HEK293 (cell line): ENCODE results near the gene SPTA1.

Source experiments
- CTCF ChIA-PET: fragments of 350-600 bp; formaldehyde crosslinking; extraction: SDS; loops from one replicate; lab custom pipeline; 2021; ENCODE audit warnings: antibody characterized with exemption; lab: Yijun Ruan, JAX
- POLR2A ChIA-PET: fragments of 300-600 bp; formaldehyde crosslinking; extraction: SDS; loops from one replicate; lab custom pipeline; 2020; ENCODE audit warnings: antibody characterized with exemption, inconsistent platforms; lab: Yijun Ruan, JAX
- H3K27ac ChIP-seq: fragments of 200-500 bp; sonication (Bioruptor generic); 2 replicates; pipeline ENCODE4 v1.5.1; 2014; ENCODE audit warnings: low read depth, low read length, control low read depth, inconsistent platforms; ENCODE audit errors: extremely low read depth
- H3K36me3 ChIP-seq, 2 experiments: fragments of 200-500 bp in 1 of 2; sonication (Bioruptor generic) in 1 of 2; 1 replicate in 1 of 2; 2 replicates in 1 of 2; pipeline ENCODE4 v1.5.1; 2014 to 2017; ENCODE audit warnings: inconsistent platforms in 2 of 2, low read length in 2 of 2; ENCODE audit not compliant: control insufficient read depth in 2 of 2, insufficient read depth in 1 of 2
- H3K4me1 ChIP-seq: fragments of 200-500 bp; sonication (Bioruptor generic); 2 replicates; pipeline ENCODE4 v1.5.1; 2014; ENCODE audit warnings: mild to moderate bottlenecking, low read length, inconsistent platforms; ENCODE audit not compliant: control insufficient read depth, insufficient read depth
- H3K4me3 ChIP-seq: 2 replicates; pipeline ENCODE4 v1.5.1; 2011; ENCODE audit warnings: low read depth, mild to moderate bottlenecking, control low read depth, low read length, moderate library complexity
- H3K9me3 ChIP-seq: fragments of 200-500 bp; sonication (Bioruptor generic); 2 replicates; pipeline ENCODE4 v1.5.1; 2014; ENCODE audit warnings: low read depth, low read length, inconsistent platforms; ENCODE audit not compliant: control insufficient read depth, insufficient read depth
- BCL11B ChIP-seq: fragments of 450-650 bp; formaldehyde crosslinking; IDR thresholded peaks from 2 replicates; pipeline ENCODE4 v1.5.1; 2016; ENCODE audit warnings: low read depth, missing biosample characterization, missing genetic modification characterization
- HIC1 ChIP-seq: fragments of 450-650 bp; formaldehyde crosslinking; IDR thresholded peaks from 2 replicates; pipeline ENCODE4 v1.5.1; 2016; ENCODE audit warnings: missing biosample characterization, missing genetic modification characterization
- KLF8 ChIP-seq: fragments of 450-650 bp; formaldehyde crosslinking; IDR thresholded peaks from 2 replicates; pipeline ENCODE4 v1.5.1; 2016; ENCODE audit warnings: missing biosample characterization, missing genetic modification characterization
- PRDM6 ChIP-seq: fragments of 450-650 bp; formaldehyde crosslinking; IDR thresholded peaks from 2 replicates; pipeline ENCODE4 v1.5.1; 2017; ENCODE audit warnings: missing biosample characterization, missing genetic modification characterization
- SETDB1 ChIP-seq: IDR thresholded peaks from one replicate; pipeline ENCODE4 v1.6.1; 2017; ENCODE audit warnings: mild to moderate bottlenecking, low read length, moderate library complexity, mixed read lengths; ENCODE audit not compliant: insufficient read length
- TRIM28 ChIP-seq: IDR thresholded peaks from 2 replicates; pipeline ENCODE4 v1.6.1; 2011; ENCODE audit warnings: low read length, control low read depth, borderline replicate concordance
- TSHZ1 ChIP-seq: fragments of 450-650 bp; formaldehyde crosslinking; IDR thresholded peaks from 2 replicates; pipeline ENCODE4 v1.5.1; 2016; ENCODE audit warnings: missing biosample characterization, missing genetic modification characterization, borderline replicate concordance
- ZBTB21 ChIP-seq: fragments of 450-650 bp; formaldehyde crosslinking; IDR thresholded peaks from 2 replicates; pipeline ENCODE4 v1.5.1; 2017; ENCODE audit warnings: missing biosample characterization, missing genetic modification characterization
- ZBTB6 ChIP-seq: fragments of 450-650 bp; formaldehyde crosslinking; IDR thresholded peaks from 2 replicates; pipeline ENCODE4 v1.5.1; 2017; ENCODE audit warnings: missing biosample characterization, missing genetic modification characterization
- ZNF223 ChIP-seq: fragments of 450-650 bp; formaldehyde crosslinking; IDR thresholded peaks from 2 replicates; pipeline ENCODE4 v1.5.1; 2016; ENCODE audit warnings: missing biosample characterization, missing genetic modification characterization
- ZNF280D ChIP-seq: fragments of 450-650 bp; formaldehyde crosslinking; IDR thresholded peaks from 2 replicates; pipeline ENCODE4 v1.5.1; 2016; ENCODE audit warnings: missing biosample characterization, missing genetic modification characterization
- ZNF335 ChIP-seq: fragments of 450-650 bp; formaldehyde crosslinking; conservative IDR thresholded peaks from 2 replicates; pipeline ENCODE4 v1.5.1; 2016; ENCODE audit warnings: missing biosample characterization, missing genetic modification characterization
- ZNF623 ChIP-seq: fragments of 450-650 bp; formaldehyde crosslinking; IDR thresholded peaks from 2 replicates; pipeline ENCODE4 v1.5.1; 2016; ENCODE audit warnings: missing biosample characterization, missing genetic modification characterization
- ZNF692 ChIP-seq: fragments of 450-650 bp; formaldehyde crosslinking; IDR thresholded peaks from 2 replicates; pipeline ENCODE4 v1.5.1; 2016; ENCODE audit warnings: missing biosample characterization, missing genetic modification characterization
- ZSCAN16 ChIP-seq: fragments of 450-650 bp; formaldehyde crosslinking; IDR thresholded peaks from 2 replicates; pipeline ENCODE4 v1.5.1; 2016; ENCODE audit warnings: missing biosample characterization, missing genetic modification characterization
- ZSCAN5A ChIP-seq: fragments of 450-650 bp; formaldehyde crosslinking; IDR thresholded peaks from 2 replicates; pipeline ENCODE4 v1.5.1; 2016; ENCODE audit warnings: missing biosample characterization, missing genetic modification characterization

SPTA1 gene

GRCh38 chr1:158572226-158572625 lies 114.3 kb downstream of the SPTA1 start:
- POLR2A ChIA-PET, result no interaction called here
- no peaks in the 10 kb centered on the region for H3K9me3 ChIP-seq
- no peaks in the 10 kb centered on the region for H3K36me3 ChIP-seq
- no peak overlapping the region for H3K27ac ChIP-seq
- TF ChIP-seq ZBTB21 (tag by site-specific recombination), result no peak
- TF ChIP-seq ZNF280D (tag by site-specific recombination), result no peak
- no peak for TF ChIP-seq TRIM28
- TF ChIP-seq ZBTB6, result no peak
- no peak for TF ChIP-seq ZNF335 (tag by site-specific recombination)
- TF ChIP-seq ZSCAN5A (tag by site-specific recombination), result no peak
- TF ChIP-seq ZNF692 (tag by site-specific recombination), result no peak
- no peak for TF ChIP-seq ZNF223 (tag by site-specific recombination)
- no peak for TF ChIP-seq ZSCAN16
- TF ChIP-seq TSHZ1 (tag by site-specific recombination), result no peak
- TF ChIP-seq SETDB1, result no peak
- TF ChIP-seq KLF8 (tag by site-specific recombination), result no peak
- TF ChIP-seq BCL11B (tag by site-specific recombination), result no peak
- no peak for TF ChIP-seq ZNF623 (tag by site-specific recombination)
- TF ChIP-seq PRDM6 (tag by site-specific recombination), result no peak
- no peak for TF ChIP-seq HIC1
- H3K4me1 ChIP-seq, result no peaks in the 10 kb centered on the region
- CTCF ChIA-PET, result interaction anchor here (0.7 kb wide), 1 partner anchor 105 kb away, joined by 3 read pairs; no protein-coding TSS in a partner anchor
- no peak overlapping the region for H3K4me3 ChIP-seq
